ENCODE results near the gene GALNT4. TPM values are rescaled to one million over a fixed set of nuclear protein-coding genes. Genes with fewer than 3 reads are reported as not detected.

Gene GALNT4
- total RNA-seq, 1 donor from 2014 or later, result 2.0 TPM

- intact Hi-C loops (cut with DNase I), result loop anchor here (5.0 to 10.0 kb wide), 3 partner anchors 168 to 563 kb away; partner anchors contain the start of gene ATP2B1
Observed at GRCh38 chr12:89539426-89540223, 15.0 kb upstream of the GALNT4 start.

GRCh38 chr12:89538897-89539296 is 14.3 kb upstream of the GALNT4 start:
- intact Hi-C loops (cut with DNase I), result no loop called here

More at GRCh38 chr12:89539426-89540223, 15.0 kb upstream of the GALNT4 start:
- no peak for DNase-seq (ENCODE audit: low spot score)

GRCh38 chr12:89537389-89537788 is 12.8 kb upstream of the GALNT4 start:
- intact Hi-C loops (cut with DNase I), result no loop called here
- DNase-seq (ENCODE audit: low spot score), result no peak

More at GRCh38 chr12:89538897-89539296, 14.3 kb upstream of the GALNT4 start:
- DNase-seq (ENCODE audit: low spot score), result no peak

- DNase-seq (ENCODE audit: low spot score), result no peak
- intact Hi-C loops (cut with DNase I), result loop anchor here (5.0 to 10.0 kb wide), 3 partner anchors 175 to 1387 kb away; partner anchors contain the start of genes CEP290, DUSP6 and TMTC3
Observed at GRCh38 chr12:89529738-89530137, 5.1 kb upstream of the GALNT4 start.

GRCh38 chr12:89528434-89528833 is 3.8 kb upstream of the GALNT4 start:
- no peak for DNase-seq (ENCODE audit: low spot score)
- intact Hi-C loops (cut with DNase I), result loop anchor here (5.0 to 10.0 kb wide), 3 partner anchors 174 to 1386 kb away; partner anchors contain the start of genes CEP290, DUSP6 and TMTC3

GRCh38 chr12:89525824-89526770 is 1.5 kb upstream of the GALNT4 start, which contains the start of gene POC1B:
POC1B (minus strand) TSS chr12:89526047; CDS start chr12:89525895, 152 bp downstream.
- intact Hi-C loops (cut with DNase I), result loop anchor here (2.0 to 10.0 kb wide), 4 partner anchors 55 to 1384 kb away; partner anchors contain the start of genes CEP290, DUSP6 and TMTC3
- peak; percentile 93 for DNase-seq (ENCODE audit: low spot score)

- intact Hi-C loops (cut with DNase I), result loop anchor here (2.0 to 10.0 kb wide), 4 partner anchors 55 to 1383 kb away; partner anchors contain the start of genes CEP290, DUSP6 and TMTC3
Observed at GRCh38 chr12:89525305-89525823, 768 bp upstream of the GALNT4 start.

GRCh38 chr12:89523843-89524540 is 604 bp downstream of the GALNT4 start:
- DNase-seq (ENCODE audit: low spot score), result no peak
- intact Hi-C loops (cut with DNase I), result loop anchor here (2.0 to 10.0 kb wide), 2 partner anchors 53 to 169 kb away; partner anchors contain the start of gene DUSP6

More at GRCh38 chr12:89525305-89525823, 768 bp upstream of the GALNT4 start:
- peak; percentile 81 for DNase-seq (ENCODE audit: low spot score)

- intact Hi-C loops (cut with DNase I), result loop anchor here (10.0 kb wide), 1 partner anchor 169 kb away; the partner anchor contains the start of gene DUSP6
- no peak for DNase-seq (ENCODE audit: low spot score)
Observed at GRCh38 chr12:89523393-89523792, 1.2 kb downstream of the GALNT4 start.

GRCh38 chr12:89521364-89522223 is 3.0 kb downstream of the GALNT4 start:
- no peak for DNase-seq (ENCODE audit: low spot score)
- intact Hi-C loops (cut with DNase I), result loop anchor here (10.0 kb wide), 1 partner anchor 167 kb away; the partner anchor contains the start of gene DUSP6

- intact Hi-C loops (cut with DNase I), result no loop called here
- DNase-seq (ENCODE audit: low spot score), result no peak
Observed at GRCh38 chr12:89517720-89518119, 6.9 kb downstream of the GALNT4 start.

- DNase-seq (ENCODE audit: low spot score), result no peak
- intact Hi-C loops (cut with DNase I), result no loop called here
Observed at GRCh38 chr12:89516633-89517032, 8.0 kb downstream of the GALNT4 start.

GRCh38 chr12:89514751-89515150 is 9.8 kb downstream of the GALNT4 start:
- DNase-seq (ENCODE audit: low spot score), result no peak
- intact Hi-C loops (cut with DNase I), result no loop called here

- DNase-seq (ENCODE audit: low spot score), result no peak
- intact Hi-C loops (cut with DNase I), result no loop called here
Observed at GRCh38 chr12:89513544-89513943, 11.1 kb downstream of the GALNT4 start.

- no peak for DNase-seq (ENCODE audit: low spot score)
Observed at GRCh38 chr12:89507015-89507824, 17.4 kb downstream of the GALNT4 start.

GRCh38 chr12:89506050-89506449 is 18.5 kb downstream of the GALNT4 start:
- DNase-seq (ENCODE audit: low spot score), result no peak

More at GRCh38 chr12:89507015-89507824, 17.4 kb downstream of the GALNT4 start:
- intact Hi-C loops (cut with DNase I), result no loop called here

More at GRCh38 chr12:89506050-89506449, 18.5 kb downstream of the GALNT4 start:
- intact Hi-C loops (cut with DNase I), result no loop called here
